Measurements from ENCODE around the gene MAPT.
A peak's percentile ranks its signal among the peaks of the same experiment; 100 is the strongest.

MAPT gene

GRCh38 chr17:45923511-45924268, 29.3 kb downstream of the MAPT start:
- H3K27ac ChIP-seq (ENCODE audit: low read length, poor library complexity, severe bottlenecking): no peak overlapping the region
- H2BK120ac ChIP-seq (ENCODE audit: low read depth, low read length): no peak overlapping the region

GRCh38 chr17:45924332-45924820, 30.0 kb downstream of the MAPT start:
- H3K18ac ChIP-seq (ENCODE audit: low read depth in 1 of 2, low read length in 2 of 2): peak overlapping the region; percentile 79 to 91
- H2BK15ac ChIP-seq (ENCODE audit: low read depth, poor library complexity, severe bottlenecking): peak overlapping the region; percentile 62
- no peak overlapping the region for H3K9ac ChIP-seq (ENCODE audit: low read length)
- H3K36me3 ChIP-seq (ENCODE audit: control insufficient read depth in 1 of 2, insufficient read depth in 2 of 2, low read depth in 1 of 2, low read length in 2 of 2): no peaks in the 10 kb centered on the region
- no peaks in the 10 kb centered on the region for H3K4me1 ChIP-seq (ENCODE audit: control insufficient read depth, insufficient read depth, low read depth, low read length)
- peak overlapping the region; percentile 53 to 83 for H3K4ac ChIP-seq (ENCODE audit: low read depth in 1 of 2, low read length in 2 of 2)
- no peak overlapping the region for H3K4me3 ChIP-seq (ENCODE audit: insufficient read depth in 1 of 2, low read depth in 1 of 2, low read length in 2 of 2)
- no peak overlapping the region for H2AFZ ChIP-seq (ENCODE audit: low read depth, low read length)
- peak overlapping the region; percentile 43 to 85 for H2BK12ac ChIP-seq (ENCODE audit: low read length in 2 of 2)
- peaks cover 17 to 44% of the 10 kb centered on the region in 2 experiments for H3K27me3 ChIP-seq (ENCODE audit: control insufficient read depth in 1 of 2, insufficient read depth in 1 of 2, low read length in 2 of 2)
- no peak overlapping the region for H3K23ac ChIP-seq (ENCODE audit: low read length in 2 of 2)
- no peak overlapping the region for H3K27ac ChIP-seq (ENCODE audit: low read length, poor library complexity, severe bottlenecking)
- 89% methylated on average over 10 of the region's 10 CpGs for WGBS
- peak overlapping the region; percentile 56 for H2BK120ac ChIP-seq (ENCODE audit: low read depth, low read length)
- H3K9me3 ChIP-seq (ENCODE audit: control insufficient read depth, low read length): peaks cover 5% of the 10 kb centered on the region
- H3K14ac ChIP-seq (ENCODE audit: low read length in 2 of 2): peak overlapping the region in 1 of 2 experiments; percentile 44
- H2AK5ac ChIP-seq (ENCODE audit: low read length, severe bottlenecking): no peak overlapping the region
- H2BK5ac ChIP-seq (ENCODE audit: low read depth, low read length, poor library complexity, severe bottlenecking): no peak overlapping the region
- H4K91ac ChIP-seq (ENCODE audit: low read length): peak overlapping the region; percentile 80
- H4K8ac ChIP-seq (ENCODE audit: low read length): peak overlapping the region; percentile 53
- H3K79me1 ChIP-seq (replicated peaks; ENCODE audit: low read length, poor library complexity, severe bottlenecking): no peaks in the 10 kb centered on the region
- peak; percentile 26 for DNase-seq
- no peak overlapping the region for H3K4me2 ChIP-seq (ENCODE audit: low read length, poor library complexity, severe bottlenecking)

More at GRCh38 chr17:45923511-45924268, 29.3 kb downstream of the MAPT start:
- Histone ChIP-seq H3K4me1 (ENCODE audit: control insufficient read depth, insufficient read depth, low read depth, low read length) (no peaks in the 10 kb centered on the region), H3K14ac (ENCODE audit: low read length in 2 of 2) (no peak overlapping the region), H3K36me3 (ENCODE audit: control insufficient read depth in 1 of 2, insufficient read depth in 2 of 2, low read depth in 1 of 2, low read length in 2 of 2) (no peaks in the 10 kb centered on the region), H2BK15ac (ENCODE audit: low read depth, poor library complexity, severe bottlenecking) (no peak overlapping the region), H3K9ac (ENCODE audit: low read length) (no peak overlapping the region), H3K27me3 (ENCODE audit: control insufficient read depth in 1 of 2, insufficient read depth in 1 of 2, low read length in 2 of 2) (peaks cover 17 to 44% of the 10 kb centered on the region in 2 experiments), H3K23ac (ENCODE audit: low read length in 2 of 2) (no peak overlapping the region), H3K4me2 (ENCODE audit: low read length, poor library complexity, severe bottlenecking) (no peak overlapping the region), H3K9me3 (ENCODE audit: control insufficient read depth, low read length) (peaks cover 5% of the 10 kb centered on the region), H3K4ac (ENCODE audit: low read depth in 1 of 2, low read length in 2 of 2) (peak overlapping the region in 1 of 2 experiments; percentile 46), H4K91ac (ENCODE audit: low read length) (no peak overlapping the region), H2BK12ac (ENCODE audit: low read length in 2 of 2) (peak overlapping the region; percentile 43 to 85), H3K4me3 (ENCODE audit: insufficient read depth in 1 of 2, low read depth in 1 of 2, low read length in 2 of 2) (peak overlapping the region in 1 of 2 experiments; percentile 20), H4K8ac (ENCODE audit: low read length) (peak overlapping the region; percentile 46), H2AK5ac (ENCODE audit: low read length, severe bottlenecking) (no peak overlapping the region), H2AFZ (ENCODE audit: low read depth, low read length) (no peak overlapping the region), H3K18ac (ENCODE audit: low read depth in 1 of 2, low read length in 2 of 2) (peak overlapping the region; percentile 79 to 91), H2BK5ac (ENCODE audit: low read depth, low read length, poor library complexity, severe bottlenecking) (no peak overlapping the region), H3K79me1 (replicated peaks; ENCODE audit: low read length, poor library complexity, severe bottlenecking) (no peaks in the 10 kb centered on the region)
- peak; percentile 87 for DNase-seq
- 45% methylated on average over 6 of the region's 7 CpGs for WGBS

GRCh38 chr17:45925311-45925710, 31.0 kb downstream of the MAPT start:
- no peak overlapping the region for H2BK15ac ChIP-seq (ENCODE audit: low read depth, poor library complexity, severe bottlenecking)
- no peak overlapping the region for H3K18ac ChIP-seq (ENCODE audit: low read depth in 1 of 2, low read length in 2 of 2)
- no peak overlapping the region for H3K9ac ChIP-seq (ENCODE audit: low read length)
- peak; percentile 83 for DNase-seq
- H2BK120ac ChIP-seq (ENCODE audit: low read depth, low read length): no peak overlapping the region
- no peak overlapping the region for H2AK5ac ChIP-seq (ENCODE audit: low read length, severe bottlenecking)
- H3K14ac ChIP-seq (ENCODE audit: low read length in 2 of 2): no peak overlapping the region
- no peak overlapping the region for H3K23ac ChIP-seq (ENCODE audit: low read length in 2 of 2)
- H2BK12ac ChIP-seq (ENCODE audit: low read length in 2 of 2): no peak overlapping the region
- H3K27ac ChIP-seq (ENCODE audit: low read length, poor library complexity, severe bottlenecking): no peak overlapping the region
- H4K91ac ChIP-seq (ENCODE audit: low read length): no peak overlapping the region
- H2AFZ ChIP-seq (ENCODE audit: low read depth, low read length): no peak overlapping the region
- no peak overlapping the region for H3K4ac ChIP-seq (ENCODE audit: low read depth in 1 of 2, low read length in 2 of 2)
- peaks cover 11 to 42% of the 10 kb centered on the region in 2 experiments for H3K27me3 ChIP-seq (ENCODE audit: control insufficient read depth in 1 of 2, insufficient read depth in 1 of 2, low read length in 2 of 2)
- H3K4me1 ChIP-seq (ENCODE audit: control insufficient read depth, insufficient read depth, low read depth, low read length): no peaks in the 10 kb centered on the region
- no peak overlapping the region for H2BK5ac ChIP-seq (ENCODE audit: low read depth, low read length, poor library complexity, severe bottlenecking)
- H3K36me3 ChIP-seq (ENCODE audit: control insufficient read depth in 1 of 2, insufficient read depth in 2 of 2, low read depth in 1 of 2, low read length in 2 of 2): no peaks in the 10 kb centered on the region
- no peaks in the 10 kb centered on the region for H3K79me1 ChIP-seq (replicated peaks; ENCODE audit: low read length, poor library complexity, severe bottlenecking)
- H3K9me3 ChIP-seq (ENCODE audit: control insufficient read depth, low read length): peaks cover 5% of the 10 kb centered on the region
- H3K4me3 ChIP-seq (ENCODE audit: insufficient read depth in 1 of 2, low read depth in 1 of 2, low read length in 2 of 2): no peak overlapping the region
- H3K4me2 ChIP-seq (ENCODE audit: low read length, poor library complexity, severe bottlenecking): no peak overlapping the region
- no peak overlapping the region for H4K8ac ChIP-seq (ENCODE audit: low read length)

GRCh38 chr17:45927247-45927646, 32.9 kb downstream of the MAPT start:
- Histone ChIP-seq H2BK15ac (ENCODE audit: low read depth, poor library complexity, severe bottlenecking) (no peak overlapping the region), H2AFZ (ENCODE audit: low read depth, low read length) (no peak overlapping the region), H3K4me2 (ENCODE audit: low read length, poor library complexity, severe bottlenecking) (no peak overlapping the region), H3K18ac (ENCODE audit: low read depth in 1 of 2, low read length in 2 of 2) (peak overlapping the region; percentile 61 to 70), H3K4me1 (ENCODE audit: control insufficient read depth, insufficient read depth, low read depth, low read length) (no peaks in the 10 kb centered on the region), H3K27ac (ENCODE audit: low read length, poor library complexity, severe bottlenecking) (no peak overlapping the region), H4K8ac (ENCODE audit: low read length) (no peak overlapping the region), H3K9ac (ENCODE audit: low read length) (no peak overlapping the region), H2AK5ac (ENCODE audit: low read length, severe bottlenecking) (no peak overlapping the region), H2BK5ac (ENCODE audit: low read depth, low read length, poor library complexity, severe bottlenecking) (no peak overlapping the region), H3K9me3 (ENCODE audit: control insufficient read depth, low read length) (peaks cover 5% of the 10 kb centered on the region), H3K36me3 (ENCODE audit: control insufficient read depth in 1 of 2, insufficient read depth in 2 of 2, low read depth in 1 of 2, low read length in 2 of 2) (no peaks in the 10 kb centered on the region), H2BK12ac (ENCODE audit: low read length in 2 of 2) (peak overlapping the region in 1 of 2 experiments; percentile 60), H3K14ac (ENCODE audit: low read length in 2 of 2) (no peak overlapping the region), H3K27me3 (ENCODE audit: control insufficient read depth in 1 of 2, insufficient read depth in 1 of 2, low read length in 2 of 2) (peaks cover 2 to 31% of the 10 kb centered on the region in 2 experiments), H4K91ac (ENCODE audit: low read length) (no peak overlapping the region), H3K4me3 (ENCODE audit: insufficient read depth in 1 of 2, low read depth in 1 of 2, low read length in 2 of 2) (no peak overlapping the region), H3K4ac (ENCODE audit: low read depth in 1 of 2, low read length in 2 of 2) (no peak overlapping the region), H3K23ac (ENCODE audit: low read length in 2 of 2) (no peak overlapping the region), H3K79me1 (replicated peaks; ENCODE audit: low read length, poor library complexity, severe bottlenecking) (no peaks in the 10 kb centered on the region), H2BK120ac (ENCODE audit: low read depth, low read length) (no peak overlapping the region)
- 89% methylated on average over 4 of the region's 4 CpGs for WGBS
- no peak for DNase-seq
